ENCODE data around the gene MCC.
"Not testable (repeated sequence)": the region's sequence is repeated elsewhere in the genome, so short reads cannot be mapped to it uniquely, and the experiment has no call there.

The MCC gene

DNA sequence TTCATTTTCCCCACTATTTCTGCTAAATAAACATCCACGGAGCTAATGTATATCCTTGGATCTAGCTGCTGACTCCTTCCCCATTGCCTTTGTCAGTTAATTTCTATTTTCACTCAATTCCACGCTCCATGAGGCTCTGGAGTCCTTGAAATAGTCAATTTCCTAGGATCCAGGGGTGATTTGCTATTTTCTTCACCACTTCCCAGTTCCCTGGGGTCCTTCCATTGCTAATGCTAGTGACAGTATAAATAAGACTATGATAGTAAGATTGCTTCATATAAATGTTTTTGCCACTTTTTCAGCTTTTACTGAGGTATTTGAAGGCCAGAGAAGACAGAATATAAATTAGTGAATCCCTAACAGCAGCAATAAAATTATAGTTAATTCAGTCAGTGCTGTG is 66.6 kb downstream of the MCC start:
- no peak for DNase-seq (ENCODE audit: low spot score)

- DNase-seq (ENCODE audit: low spot score) = no peak
Observed at GRCh38 chr5:113405530-113405929, 82.7 kb downstream of the MCC start.

- no peak for DNase-seq (ENCODE audit: low spot score)
Observed at GRCh38 chr5:113404269-113404668, 84.0 kb downstream of the MCC start.

- DNase-seq (ENCODE audit: low spot score) = not testable (repeated sequence)
Observed at GRCh38 chr5:113397986-113398385, 90.3 kb downstream of the MCC start.

DNA sequence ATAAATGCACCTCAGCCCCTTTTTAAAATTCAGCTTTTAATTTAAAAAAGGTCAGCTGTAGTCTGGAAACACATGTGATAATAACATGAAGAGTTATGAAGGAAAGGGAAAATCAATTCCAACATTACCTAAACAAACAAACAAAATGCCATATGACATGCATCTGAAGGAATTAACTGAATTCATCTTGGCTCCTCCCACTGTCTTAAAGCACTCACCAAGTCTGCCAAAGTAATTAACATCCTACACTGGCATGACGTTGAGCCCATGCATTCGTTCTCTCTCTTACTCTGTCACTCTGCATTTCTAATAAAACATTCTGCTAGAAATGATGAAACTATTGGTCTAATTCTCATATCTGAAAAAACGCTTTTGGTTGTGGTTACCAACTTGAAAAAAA is 91.2 kb downstream of the MCC start:
- DNase-seq (ENCODE audit: low spot score) = no peak

- no peak for DNase-seq (ENCODE audit: low spot score)
Observed at GRCh38 chr5:113394658-113395057, 93.6 kb downstream of the MCC start.

- DNase-seq (ENCODE audit: low spot score) = no peak
Observed at GRCh38 chr5:113390224-113390623, 98.0 kb downstream of the MCC start.

DNA sequence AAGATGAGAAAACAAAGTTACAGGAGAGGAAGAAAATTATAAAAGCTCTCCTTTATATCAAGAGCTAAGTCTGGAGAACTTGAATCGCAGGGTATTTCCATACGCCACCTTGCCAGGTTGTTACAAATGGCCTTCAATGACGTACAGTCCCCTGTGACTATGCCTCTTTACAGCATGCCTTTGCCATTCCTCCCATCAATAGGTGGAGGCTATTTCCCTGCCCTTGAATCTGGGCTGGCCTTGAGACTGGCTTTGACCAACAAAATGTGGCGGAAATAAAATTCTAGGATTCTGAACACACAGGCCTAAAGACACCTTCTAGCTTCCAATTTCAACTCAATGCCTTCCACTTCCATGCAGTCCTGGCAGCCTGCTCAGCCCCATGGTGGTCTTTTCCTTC is 99.1 kb downstream of the MCC start:
- no peak for DNase-seq (ENCODE audit: low spot score)

GRCh38 chr5:113387844-113388243 is 100.4 kb downstream of the MCC start:
- no peak for DNase-seq (ENCODE audit: low spot score)

GRCh38 chr5:113384782-113385285 is 103.4 kb downstream of the MCC start:
- no peak for DNase-seq (ENCODE audit: low spot score)

DNA sequence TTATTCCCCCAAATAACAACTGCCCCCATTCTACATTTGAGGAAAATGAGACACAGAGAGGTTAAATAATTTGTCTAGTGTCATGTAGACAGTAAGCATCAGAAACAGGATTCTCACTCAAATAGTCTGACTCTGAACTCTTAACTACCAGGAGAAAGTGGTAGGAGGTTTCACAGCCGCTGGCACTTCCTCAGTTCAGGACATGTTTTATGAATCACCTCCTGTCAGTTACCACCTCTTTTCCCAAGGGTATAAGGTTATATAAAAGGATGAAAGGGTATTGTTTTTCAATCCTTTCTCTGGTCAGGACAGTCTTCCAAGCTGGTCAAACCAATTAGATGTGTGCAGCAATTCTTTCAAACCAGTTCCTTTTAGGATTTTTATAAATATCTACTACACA is 105.5 kb downstream of the MCC start:
- no peak for DNase-seq (ENCODE audit: low spot score)

DNA sequence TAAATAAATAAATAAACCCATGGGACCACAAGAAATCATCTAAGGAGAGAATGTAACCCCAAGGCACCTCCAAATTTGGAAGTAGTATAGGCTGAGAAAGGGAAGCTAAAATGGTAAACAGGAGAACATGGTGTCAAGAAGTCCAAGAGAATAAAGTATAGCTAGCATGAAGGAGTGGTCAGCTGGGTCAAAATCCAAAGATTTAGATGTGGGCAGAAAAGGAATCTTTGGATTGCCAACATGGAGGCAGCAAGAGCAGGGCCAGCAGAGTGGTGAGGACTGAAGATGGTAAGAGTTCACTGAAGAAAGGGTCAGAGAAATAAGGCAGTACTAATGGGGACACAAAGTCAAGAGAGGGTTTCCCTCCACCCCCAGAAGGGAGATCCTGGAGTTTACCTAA is 106.5 kb downstream of the MCC start:
- no peak for DNase-seq (ENCODE audit: low spot score)

DNA sequence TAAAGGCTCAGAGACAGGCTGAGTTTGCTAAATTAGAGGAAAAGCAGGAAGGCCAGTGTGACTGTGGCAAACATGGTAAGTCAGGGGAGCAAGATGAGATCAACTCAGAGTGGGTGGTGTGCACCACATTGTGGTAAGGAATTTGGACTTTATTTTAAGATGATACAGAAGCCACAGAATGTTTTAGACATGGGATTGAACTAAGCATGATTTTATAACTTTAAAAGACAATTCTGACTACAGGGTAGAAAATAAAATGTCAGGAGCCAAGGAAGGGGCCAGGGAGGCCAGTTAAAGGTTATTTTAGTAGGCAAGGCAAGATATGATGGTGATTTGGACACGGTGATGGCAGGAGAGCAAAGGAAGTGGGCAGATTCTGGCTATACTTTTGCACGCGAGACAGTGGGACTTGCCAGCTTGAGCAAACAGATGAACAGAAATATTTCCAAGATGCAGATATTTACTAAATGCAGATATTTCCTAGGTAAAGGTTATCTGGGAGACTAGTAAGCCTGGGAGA is 107.4 kb downstream of the MCC start:
- DNase-seq (ENCODE audit: low spot score) = peak; percentile 17

- DNase-seq (ENCODE audit: low spot score) = no peak
Observed at GRCh38 chr5:113379936-113380806, 108.1 kb downstream of the MCC start.

DNA sequence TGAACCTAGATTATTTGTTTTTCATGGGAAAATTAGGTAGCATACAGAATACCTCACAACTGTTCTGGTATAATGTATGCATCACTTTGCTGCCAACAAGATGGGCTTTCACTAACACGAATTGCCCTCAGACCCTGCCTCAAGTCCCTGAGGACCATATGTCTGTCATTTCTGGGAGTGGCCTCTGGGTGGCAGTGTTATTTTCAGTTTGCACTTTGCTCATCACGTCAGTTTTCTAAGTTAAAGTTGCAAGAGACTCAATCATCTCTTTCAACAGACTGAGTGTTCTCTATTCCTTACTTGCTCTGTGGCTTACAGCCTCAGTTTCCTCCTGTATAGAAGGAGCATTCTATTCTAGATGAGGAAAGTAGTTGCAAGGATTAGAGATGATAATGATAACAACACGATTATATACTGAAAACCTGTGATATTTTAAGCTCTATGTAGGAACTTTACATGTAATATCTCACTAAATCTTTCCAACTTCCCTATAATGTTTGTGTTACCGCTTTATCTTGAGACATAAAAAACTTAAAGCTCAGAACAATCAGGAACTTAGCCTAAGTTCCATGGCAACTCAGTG is 109.2 kb downstream of the MCC start:
- DNase-seq (ENCODE audit: low spot score) = peak; percentile 71

DNA sequence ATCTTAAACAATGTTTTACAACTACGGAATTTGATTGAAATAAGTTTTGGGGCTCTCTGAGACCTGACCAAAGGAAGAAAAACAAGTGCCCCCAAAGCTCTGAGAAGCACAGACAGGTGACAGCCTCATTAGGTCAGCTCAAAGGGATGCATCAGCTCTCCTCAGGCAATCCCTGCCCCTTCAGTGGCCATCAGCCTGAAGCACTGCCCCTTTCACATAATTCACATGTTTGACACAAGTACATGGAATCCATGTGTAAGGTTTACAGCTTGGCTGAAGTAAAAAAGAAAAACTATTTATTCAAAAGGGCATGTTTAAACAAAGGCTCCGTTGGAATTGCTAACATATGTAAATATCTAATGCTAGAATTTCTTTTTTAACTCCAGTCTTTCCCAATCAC is 109.7 kb downstream of the MCC start:
- DNase-seq (ENCODE audit: low spot score) = no peak

- DNase-seq (ENCODE audit: low spot score) = no peak
Observed at GRCh38 chr5:113378081-113378480, 110.2 kb downstream of the MCC start.

DNA sequence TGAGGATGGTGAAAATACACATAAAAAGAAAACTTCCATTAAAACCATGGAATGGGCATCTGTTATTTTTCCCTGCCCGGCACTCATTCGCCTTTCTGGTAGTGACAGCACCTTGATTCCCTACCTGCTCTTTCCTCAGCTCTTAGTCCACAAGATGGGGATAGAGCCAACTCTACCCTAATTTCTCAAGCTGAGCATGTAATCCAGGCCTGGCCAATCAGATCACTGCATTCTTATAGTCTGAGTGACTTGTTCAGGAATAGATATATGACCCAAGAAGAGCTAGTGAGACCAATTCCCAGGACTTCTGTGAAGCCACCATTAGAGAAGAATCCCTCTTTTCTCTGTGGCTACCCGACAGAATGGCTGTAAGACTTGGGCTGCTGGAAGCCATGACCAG is 111.6 kb downstream of the MCC start:
- DNase-seq (ENCODE audit: low spot score) = no peak

DNA sequence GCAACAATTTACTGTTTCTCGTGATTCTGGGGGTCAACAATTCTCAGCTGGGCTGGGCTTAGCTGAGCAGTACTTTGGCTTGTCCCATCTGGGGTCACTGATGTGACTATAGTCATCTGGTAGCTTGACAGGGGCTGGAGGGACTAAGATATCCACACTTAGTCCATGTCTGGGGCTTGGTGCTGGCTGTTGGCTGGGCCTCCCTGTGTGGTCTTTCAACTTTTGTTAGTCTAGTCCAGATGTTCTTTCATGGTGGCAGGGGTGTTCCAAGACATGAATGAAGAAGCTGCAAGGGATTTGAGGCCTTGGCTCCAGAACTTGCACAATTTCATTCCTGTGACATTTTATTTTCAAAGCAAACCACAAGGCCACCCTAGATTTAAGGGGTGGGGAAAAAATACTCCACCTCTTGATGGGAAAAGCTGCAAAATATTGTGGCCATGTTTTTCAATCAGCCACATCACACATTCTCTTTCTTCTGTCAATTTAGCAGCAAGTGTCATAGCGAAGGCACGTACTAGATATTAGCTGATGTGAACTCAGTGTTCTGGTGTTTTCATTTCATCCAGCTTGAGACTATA is 112.7 kb downstream of the MCC start:
- no peak for DNase-seq (ENCODE audit: low spot score)

GRCh38 chr5:113373426-113373825 is 114.8 kb downstream of the MCC start:
- no peak for DNase-seq (ENCODE audit: low spot score)

DNA sequence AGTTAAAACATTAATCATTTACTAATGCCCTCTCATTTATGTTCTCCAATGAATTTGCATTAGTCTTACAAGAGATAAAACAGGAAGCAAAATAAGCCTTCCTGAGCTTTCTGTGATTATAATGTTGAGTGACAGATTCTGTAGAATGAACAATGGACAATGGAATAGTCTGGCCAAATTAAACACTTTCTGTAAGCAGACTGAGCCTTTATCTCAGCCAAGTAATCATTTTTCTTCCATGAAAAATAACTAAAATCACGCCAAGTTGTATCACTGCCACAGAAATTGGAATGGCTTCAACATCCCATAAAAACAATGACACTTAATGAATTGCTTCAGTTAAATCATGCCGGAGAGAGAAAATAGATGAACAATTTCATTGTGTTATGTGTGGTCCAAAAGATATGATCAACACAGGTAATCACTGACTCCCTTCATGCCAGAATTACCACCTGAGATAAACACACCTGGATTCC is 116.5 kb downstream of the MCC start:
- DNase-seq (ENCODE audit: low spot score) = no peak

- DNase-seq (ENCODE audit: low spot score) = no peak
Observed at GRCh38 chr5:113367586-113367985, 120.7 kb downstream of the MCC start.

DNA sequence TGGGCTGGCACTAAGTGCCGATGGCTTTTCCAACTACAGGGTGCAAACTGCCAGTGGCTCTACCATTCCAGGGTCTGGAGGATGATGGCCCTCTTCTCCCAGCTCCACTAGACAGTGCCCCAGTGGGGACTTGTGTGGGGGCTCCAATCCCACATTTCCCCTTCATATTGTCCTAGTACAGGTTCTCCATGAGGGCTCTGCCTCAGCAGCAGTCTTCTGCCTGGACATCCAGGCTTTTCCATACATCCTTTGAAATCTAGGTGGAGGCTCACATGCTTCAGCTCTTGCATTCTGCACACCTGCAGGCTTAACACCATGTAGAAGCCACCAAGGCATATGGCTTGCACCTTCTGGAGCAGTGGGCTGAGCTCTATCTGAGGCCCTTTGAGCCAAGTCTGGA is 123.8 kb downstream of the MCC start:
- DNase-seq (ENCODE audit: low spot score) = no peak

All from AG20443 (cell line).